Nephron (organoid): ENCODE results near the gene RYR3.

Experiments
- H3K27ac Mint-ChIP-seq, 3 experiments: 2 replicates each; pipeline ENCODE4 v1.8.0; 2020; ENCODE audit warnings: mixed read lengths in 3 of 3, mild to moderate bottlenecking in 2 of 3, moderate library complexity in 1 of 3
- H3K27me3 Mint-ChIP-seq: 2 replicates; pipeline ENCODE4 v1.8.0; 2021; ENCODE audit warnings: low read depth, mild to moderate bottlenecking, moderate library complexity, mixed read lengths
- H3K36me3 Mint-ChIP-seq: 2 replicates; pipeline ENCODE4 v1.8.0; 2020; ENCODE audit warnings: low read depth, mixed read lengths
- H3K4me1 Mint-ChIP-seq: 2 replicates; pipeline ENCODE4 v1.8.0; 2020; ENCODE audit warnings: mixed read lengths
- H3K4me3 Mint-ChIP-seq, 3 experiments: 2 replicates each; pipeline ENCODE4 v1.8.0; 2020; ENCODE audit warnings: mild to moderate bottlenecking in 3 of 3, mixed read lengths in 3 of 3, moderate library complexity in 2 of 3
- H3K9me3 Mint-ChIP-seq: 2 replicates; pipeline ENCODE4 v1.8.0; 2020; ENCODE audit warnings: mixed read lengths
- TF ChIP-seq, protein P1 (sequence below), 3 experiments: fragments of 200-600 bp; sonication (generic); IDR thresholded peaks; one replicate each; pipeline ENCODE4 v1.5.0; 2021; ENCODE audit warnings: antibody characterized with exemption in 3 of 3; ENCODE audit not compliant: unreplicated experiment in 3 of 3

The RYR3 gene

GRCh38 chr15:33402600-33402999 is 91.8 kb downstream of the RYR3 start:
- H3K9me3 Mint-ChIP-seq, result no peaks in the 10 kb centered on the region
- TF ChIP-seq, protein P1, sequence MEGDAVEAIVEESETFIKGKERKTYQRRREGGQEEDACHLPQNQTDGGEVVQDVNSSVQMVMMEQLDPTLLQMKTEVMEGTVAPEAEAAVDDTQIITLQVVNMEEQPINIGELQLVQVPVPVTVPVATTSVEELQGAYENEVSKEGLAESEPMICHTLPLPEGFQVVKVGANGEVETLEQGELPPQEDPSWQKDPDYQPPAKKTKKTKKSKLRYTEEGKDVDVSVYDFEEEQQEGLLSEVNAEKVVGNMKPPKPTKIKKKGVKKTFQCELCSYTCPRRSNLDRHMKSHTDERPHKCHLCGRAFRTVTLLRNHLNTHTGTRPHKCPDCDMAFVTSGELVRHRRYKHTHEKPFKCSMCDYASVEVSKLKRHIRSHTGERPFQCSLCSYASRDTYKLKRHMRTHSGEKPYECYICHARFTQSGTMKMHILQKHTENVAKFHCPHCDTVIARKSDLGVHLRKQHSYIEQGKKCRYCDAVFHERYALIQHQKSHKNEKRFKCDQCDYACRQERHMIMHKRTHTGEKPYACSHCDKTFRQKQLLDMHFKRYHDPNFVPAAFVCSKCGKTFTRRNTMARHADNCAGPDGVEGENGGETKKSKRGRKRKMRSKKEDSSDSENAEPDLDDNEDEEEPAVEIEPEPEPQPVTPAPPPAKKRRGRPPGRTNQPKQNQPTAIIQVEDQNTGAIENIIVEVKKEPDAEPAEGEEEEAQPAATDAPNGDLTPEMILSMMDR (IDR thresholded peaks at IDR 0.05; ENCODE audit: unreplicated experiment in 3 of 3), result no peak
- H3K4me1 Mint-ChIP-seq, result peaks cover 28% of the 10 kb centered on the region
- H3K27me3 Mint-ChIP-seq, result peaks cover 4% of the 10 kb centered on the region
- no peaks in the 10 kb centered on the region for H3K36me3 Mint-ChIP-seq
- peak overlapping the region in 1 of 3 experiments; percentile 67 for H3K27ac Mint-ChIP-seq
- peak overlapping the region in 2 of 3 experiments; percentile 8 for H3K4me3 Mint-ChIP-seq

DNA sequence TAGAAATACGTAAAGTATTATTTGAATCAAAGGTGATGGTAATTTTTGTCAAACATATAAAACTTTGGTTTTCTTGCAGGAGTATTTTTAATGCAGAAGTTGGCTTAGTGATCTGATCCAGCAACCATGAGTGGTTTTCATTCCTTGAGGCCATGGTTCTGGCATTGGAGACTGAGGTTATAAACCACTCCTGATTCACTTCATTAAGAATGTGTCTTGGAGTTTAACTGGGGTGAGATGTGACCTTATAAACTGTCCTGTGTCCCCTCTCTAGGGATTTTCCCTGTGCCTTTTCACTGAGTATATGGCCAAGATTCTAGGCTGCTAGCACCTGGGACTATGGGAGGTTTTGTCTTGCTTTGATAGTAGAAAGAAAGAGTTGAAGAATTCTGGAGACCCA is 94.3 kb downstream of the RYR3 start:
- H3K36me3 Mint-ChIP-seq, result no peaks in the 10 kb centered on the region
- peaks cover 22% of the 10 kb centered on the region for H3K4me1 Mint-ChIP-seq
- no peaks in the 10 kb centered on the region for H3K9me3 Mint-ChIP-seq
- H3K27me3 Mint-ChIP-seq, result no peaks in the 10 kb centered on the region
- H3K4me3 Mint-ChIP-seq, result no peak overlapping the region
- TF ChIP-seq, protein P1 (IDR thresholded peaks at IDR 0.05; ENCODE audit: unreplicated experiment in 3 of 3), result no peak
- no peak overlapping the region for H3K27ac Mint-ChIP-seq

DNA sequence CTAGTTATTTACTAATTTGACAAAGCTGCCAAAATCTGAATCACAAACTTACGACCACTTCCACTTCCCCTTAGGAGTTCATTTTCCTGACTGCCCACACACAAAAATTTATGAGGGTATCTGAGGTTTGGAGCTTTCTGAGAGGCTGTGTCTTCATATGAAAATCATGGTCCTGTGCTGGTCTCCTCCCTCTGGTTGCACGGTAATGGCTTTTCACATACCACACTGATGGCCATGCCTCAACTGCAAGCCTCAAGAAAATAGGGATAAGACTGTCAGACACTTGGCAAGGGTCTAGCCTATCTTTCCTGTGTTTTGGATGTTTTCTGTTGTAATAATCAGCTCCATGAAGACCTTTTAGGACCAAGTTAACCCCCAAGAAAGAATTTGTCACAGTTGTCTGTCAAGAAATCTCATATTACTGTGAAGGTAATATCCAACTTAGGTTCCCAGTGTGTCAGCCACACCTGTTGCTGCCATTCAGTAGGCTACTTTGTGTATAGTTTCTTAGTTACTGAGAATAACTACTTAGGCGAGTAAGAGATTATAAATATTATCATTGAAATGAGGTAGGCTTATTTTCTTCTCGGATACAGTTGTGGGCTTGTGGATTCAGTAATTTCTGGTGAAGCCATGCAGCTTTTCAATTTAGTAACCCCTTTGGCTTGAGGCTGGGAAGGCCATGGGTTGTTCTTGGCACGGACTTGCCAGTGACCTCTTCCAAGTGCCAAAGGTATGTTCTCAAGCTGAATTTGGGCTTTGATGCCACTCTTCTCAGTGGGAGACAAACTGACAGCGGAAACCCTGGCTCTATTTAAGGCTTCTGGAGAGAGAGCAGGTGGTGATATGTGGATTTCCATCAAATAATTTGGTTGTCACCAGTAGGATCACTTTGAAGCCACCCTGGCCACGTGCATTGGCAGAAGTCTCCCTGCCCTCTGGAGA is 101.1 kb downstream of the RYR3 start:
- H3K4me3 Mint-ChIP-seq, result no peak overlapping the region
- H3K9me3 Mint-ChIP-seq, result peaks cover 7% of the 10 kb centered on the region
- no peaks in the 10 kb centered on the region for H3K27me3 Mint-ChIP-seq
- H3K36me3 Mint-ChIP-seq, result no peaks in the 10 kb centered on the region
- peaks cover 19% of the 10 kb centered on the region for H3K4me1 Mint-ChIP-seq
- H3K27ac Mint-ChIP-seq, result peak overlapping the region in 1 of 3 experiments; percentile 6
- TF ChIP-seq, protein P1 (IDR thresholded peaks at IDR 0.05; ENCODE audit: unreplicated experiment in 3 of 3), result no peak

DNA sequence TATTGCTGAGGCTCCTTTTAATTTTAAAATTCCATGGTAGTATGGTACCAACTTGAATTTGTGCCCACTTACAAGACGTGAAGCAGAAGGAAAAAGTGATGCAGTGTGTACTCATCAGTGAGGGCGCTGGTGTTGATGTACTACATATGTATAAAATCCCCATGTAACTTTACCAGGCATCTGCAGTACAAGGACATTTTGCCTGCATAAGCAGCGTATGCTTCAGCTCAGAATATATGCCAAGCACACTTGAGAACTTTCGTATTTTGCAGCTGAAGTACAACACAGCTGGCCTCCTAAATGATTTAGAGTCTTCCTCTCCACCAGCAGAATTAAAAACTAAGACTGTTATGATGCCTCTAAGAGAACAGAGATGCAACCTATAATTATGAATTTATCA is 108.9 kb downstream of the RYR3 start:
- H3K27me3 Mint-ChIP-seq, result peaks cover 9% of the 10 kb centered on the region
- no peak overlapping the region for H3K27ac Mint-ChIP-seq
- peaks cover 14% of the 10 kb centered on the region for H3K9me3 Mint-ChIP-seq
- no peak overlapping the region for H3K4me3 Mint-ChIP-seq
- TF ChIP-seq, protein P1 (IDR thresholded peaks at IDR 0.05; ENCODE audit: unreplicated experiment in 3 of 3), result no peak
- no peaks in the 10 kb centered on the region for H3K36me3 Mint-ChIP-seq
- no peaks in the 10 kb centered on the region for H3K4me1 Mint-ChIP-seq

GRCh38 chr15:33424025-33424424 is 113.3 kb downstream of the RYR3 start:
- TF ChIP-seq, protein P1 (IDR thresholded peaks at IDR 0.05; ENCODE audit: unreplicated experiment in 3 of 3), result no peak
- no peak overlapping the region for H3K4me3 Mint-ChIP-seq
- no peak overlapping the region for H3K27ac Mint-ChIP-seq
- H3K4me1 Mint-ChIP-seq, result no peaks in the 10 kb centered on the region
- no peaks in the 10 kb centered on the region for H3K36me3 Mint-ChIP-seq
- H3K9me3 Mint-ChIP-seq, result no peaks in the 10 kb centered on the region
- H3K27me3 Mint-ChIP-seq, result no peaks in the 10 kb centered on the region

DNA sequence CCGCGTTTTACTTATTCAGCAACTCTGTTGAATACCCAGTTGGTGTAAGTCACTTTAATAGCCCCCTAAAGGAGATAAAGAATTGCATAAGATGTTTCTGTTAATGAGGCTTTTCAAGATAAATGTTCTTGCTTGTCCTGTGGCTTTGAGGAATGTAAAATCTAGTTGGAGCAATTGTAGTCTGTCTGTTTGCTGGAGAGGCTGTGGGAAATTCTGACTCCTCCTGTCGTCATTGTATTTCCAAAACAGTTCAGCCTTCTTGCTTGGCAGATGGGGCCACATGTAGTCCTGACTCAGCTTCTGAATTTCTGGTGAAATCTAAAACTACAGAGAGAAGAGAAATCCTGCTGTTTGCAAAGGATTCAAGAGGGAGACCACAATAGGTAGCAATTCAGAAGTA is 114.4 kb downstream of the RYR3 start:
- Mint-ChIP-seq H3K9me3 (no peaks in the 10 kb centered on the region), H3K36me3 (no peaks in the 10 kb centered on the region), H3K27me3 (no peaks in the 10 kb centered on the region), H3K27ac (no peak overlapping the region), H3K4me3 (no peak overlapping the region), H3K4me1 (no peaks in the 10 kb centered on the region)
- TF ChIP-seq, protein P1 (IDR thresholded peaks at IDR 0.05; ENCODE audit: unreplicated experiment in 3 of 3), result no peak
